ENCODE measurements around the gene ACAP3.

Gene ACAP3

GRCh38 chr1:1294250-1294890 is 13.4 kb downstream of the ACAP3 start:
- no peak overlapping the region for H3K27ac ChIP-seq (replicated peaks)
- no peaks in the 10 kb centered on the region for H3K27me3 ChIP-seq (ENCODE audit: insufficient read depth, poor library complexity, severe bottlenecking)
- TF ChIP-seq SPI1 (IDR thresholded peaks at IDR 0.05; ENCODE audit: borderline replicate concordance, low read depth), result no peak
- DNase-seq (ENCODE audit: low read depth in 1 of 2, low spot score in 1 of 2), result no peak
- H3K4me3 ChIP-seq (replicated peaks; ENCODE audit: insufficient read depth, low read length), result no peak overlapping the region

DNA sequence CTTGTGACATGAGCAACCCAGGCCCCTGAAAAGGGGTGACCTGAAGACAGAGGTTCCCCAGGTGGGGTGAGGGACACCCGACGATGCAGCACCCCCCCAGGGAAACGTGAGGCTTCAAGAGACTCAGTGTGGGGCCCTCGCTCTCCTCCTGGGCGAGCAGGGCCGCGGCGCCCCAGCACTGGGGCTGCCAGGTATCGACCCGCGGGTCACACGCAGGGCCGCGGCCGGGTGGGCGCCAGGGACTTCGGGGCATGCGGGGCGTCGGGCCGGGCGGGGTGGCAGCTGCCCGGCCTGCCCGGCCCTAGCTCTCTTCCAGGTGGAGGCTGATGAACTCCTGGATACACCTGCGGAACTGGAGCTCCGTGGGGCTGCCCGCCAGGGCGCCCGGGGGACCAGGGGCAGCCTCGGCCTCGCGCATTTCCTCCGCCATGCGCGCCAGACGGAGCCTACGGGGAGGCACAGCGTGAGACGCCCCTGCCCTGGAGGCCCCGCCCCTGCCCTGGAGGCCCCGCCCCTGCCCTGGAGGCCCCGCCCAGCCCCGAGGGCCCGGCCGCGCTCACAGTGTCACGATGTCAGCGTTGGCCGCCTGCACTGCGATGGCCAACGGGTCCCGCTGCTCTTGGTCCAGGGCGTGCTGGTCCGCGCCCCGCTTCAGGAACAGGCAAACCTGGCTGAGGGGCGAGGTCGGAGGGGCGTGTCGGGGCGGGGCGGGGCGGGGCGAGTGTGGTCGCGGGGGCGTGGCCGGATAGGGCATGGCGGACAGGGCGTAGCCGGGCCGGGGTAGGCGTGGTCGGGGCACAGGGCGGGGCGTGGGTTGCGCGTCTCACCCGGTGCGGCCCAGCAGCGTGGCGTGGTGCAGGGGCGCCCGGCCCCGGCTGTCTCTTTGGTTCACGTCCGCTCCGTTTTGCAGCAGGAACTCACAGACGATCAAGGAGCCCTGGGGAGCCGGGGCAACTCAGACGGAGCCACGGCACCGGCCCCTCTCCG is 14.2 kb downstream of the ACAP3 start:
- TF ChIP-seq GABPA (IDR thresholded peaks at IDR 0.05; ENCODE audit: low read depth) (no peak), SPI1 (IDR thresholded peaks at IDR 0.05; ENCODE audit: borderline replicate concordance, low read depth) (no peak), POLR2AphosphoS5 (IDR thresholded peaks at IDR 0.05; ENCODE audit: low read depth) (no peak)
- TF ChIP-seq, protein P1, sequence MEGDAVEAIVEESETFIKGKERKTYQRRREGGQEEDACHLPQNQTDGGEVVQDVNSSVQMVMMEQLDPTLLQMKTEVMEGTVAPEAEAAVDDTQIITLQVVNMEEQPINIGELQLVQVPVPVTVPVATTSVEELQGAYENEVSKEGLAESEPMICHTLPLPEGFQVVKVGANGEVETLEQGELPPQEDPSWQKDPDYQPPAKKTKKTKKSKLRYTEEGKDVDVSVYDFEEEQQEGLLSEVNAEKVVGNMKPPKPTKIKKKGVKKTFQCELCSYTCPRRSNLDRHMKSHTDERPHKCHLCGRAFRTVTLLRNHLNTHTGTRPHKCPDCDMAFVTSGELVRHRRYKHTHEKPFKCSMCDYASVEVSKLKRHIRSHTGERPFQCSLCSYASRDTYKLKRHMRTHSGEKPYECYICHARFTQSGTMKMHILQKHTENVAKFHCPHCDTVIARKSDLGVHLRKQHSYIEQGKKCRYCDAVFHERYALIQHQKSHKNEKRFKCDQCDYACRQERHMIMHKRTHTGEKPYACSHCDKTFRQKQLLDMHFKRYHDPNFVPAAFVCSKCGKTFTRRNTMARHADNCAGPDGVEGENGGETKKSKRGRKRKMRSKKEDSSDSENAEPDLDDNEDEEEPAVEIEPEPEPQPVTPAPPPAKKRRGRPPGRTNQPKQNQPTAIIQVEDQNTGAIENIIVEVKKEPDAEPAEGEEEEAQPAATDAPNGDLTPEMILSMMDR (IDR thresholded peaks at IDR 0.05; ENCODE audit: insufficient read depth, low read length), result no peak
- TF ChIP-seq, protein P2, sequence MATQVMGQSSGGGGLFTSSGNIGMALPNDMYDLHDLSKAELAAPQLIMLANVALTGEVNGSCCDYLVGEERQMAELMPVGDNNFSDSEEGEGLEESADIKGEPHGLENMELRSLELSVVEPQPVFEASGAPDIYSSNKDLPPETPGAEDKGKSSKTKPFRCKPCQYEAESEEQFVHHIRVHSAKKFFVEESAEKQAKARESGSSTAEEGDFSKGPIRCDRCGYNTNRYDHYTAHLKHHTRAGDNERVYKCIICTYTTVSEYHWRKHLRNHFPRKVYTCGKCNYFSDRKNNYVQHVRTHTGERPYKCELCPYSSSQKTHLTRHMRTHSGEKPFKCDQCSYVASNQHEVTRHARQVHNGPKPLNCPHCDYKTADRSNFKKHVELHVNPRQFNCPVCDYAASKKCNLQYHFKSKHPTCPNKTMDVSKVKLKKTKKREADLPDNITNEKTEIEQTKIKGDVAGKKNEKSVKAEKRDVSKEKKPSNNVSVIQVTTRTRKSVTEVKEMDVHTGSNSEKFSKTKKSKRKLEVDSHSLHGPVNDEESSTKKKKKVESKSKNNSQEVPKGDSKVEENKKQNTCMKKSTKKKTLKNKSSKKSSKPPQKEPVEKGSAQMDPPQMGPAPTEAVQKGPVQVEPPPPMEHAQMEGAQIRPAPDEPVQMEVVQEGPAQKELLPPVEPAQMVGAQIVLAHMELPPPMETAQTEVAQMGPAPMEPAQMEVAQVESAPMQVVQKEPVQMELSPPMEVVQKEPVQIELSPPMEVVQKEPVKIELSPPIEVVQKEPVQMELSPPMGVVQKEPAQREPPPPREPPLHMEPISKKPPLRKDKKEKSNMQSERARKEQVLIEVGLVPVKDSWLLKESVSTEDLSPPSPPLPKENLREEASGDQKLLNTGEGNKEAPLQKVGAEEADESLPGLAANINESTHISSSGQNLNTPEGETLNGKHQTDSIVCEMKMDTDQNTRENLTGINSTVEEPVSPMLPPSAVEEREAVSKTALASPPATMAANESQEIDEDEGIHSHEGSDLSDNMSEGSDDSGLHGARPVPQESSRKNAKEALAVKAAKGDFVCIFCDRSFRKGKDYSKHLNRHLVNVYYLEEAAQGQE (IDR thresholded peaks at IDR 0.05; ENCODE audit: insufficient replicate concordance, low read depth), result no peak
- Histone ChIP-seq H3K27ac (replicated peaks) (no peak overlapping the region), H3K4me3 (replicated peaks; ENCODE audit: insufficient read depth, low read length) (no peak overlapping the region), H3K27me3 (ENCODE audit: insufficient read depth, poor library complexity, severe bottlenecking) (no peaks in the 10 kb centered on the region)
- DNase-seq (ENCODE audit: low read depth in 1 of 2, low spot score in 1 of 2), result no peak

DNA sequence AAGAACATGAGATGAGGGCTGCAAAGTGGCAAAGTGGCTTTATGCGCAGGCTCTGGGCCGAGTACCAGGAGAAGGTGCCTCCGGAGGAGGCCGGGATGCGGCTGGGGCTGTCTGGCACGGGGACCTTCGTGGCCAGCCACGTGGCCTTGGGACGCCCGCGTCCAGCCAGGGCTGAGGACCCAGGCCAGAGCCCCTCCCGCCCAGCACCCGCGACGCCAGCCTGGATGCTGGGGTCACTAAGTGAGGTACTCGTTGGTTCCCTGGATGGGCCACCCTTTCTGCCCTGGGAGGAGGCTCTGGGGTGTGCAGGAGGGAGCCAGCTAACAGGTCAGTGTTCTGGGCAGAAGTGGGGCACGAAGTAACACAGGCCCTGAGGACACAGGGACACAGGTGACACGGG is 14.9 kb downstream of the ACAP3 start:
- H3K27me3 ChIP-seq (ENCODE audit: insufficient read depth, poor library complexity, severe bottlenecking), result no peaks in the 10 kb centered on the region
- H3K27ac ChIP-seq (replicated peaks), result no peak overlapping the region
- TF ChIP-seq SPI1 (IDR thresholded peaks at IDR 0.05; ENCODE audit: borderline replicate concordance, low read depth) (no peak), POLR2AphosphoS5 (IDR thresholded peaks at IDR 0.05; ENCODE audit: low read depth) (no peak), GABPA (IDR thresholded peaks at IDR 0.05; ENCODE audit: low read depth) (no peak)
- TF ChIP-seq, protein P2 (IDR thresholded peaks at IDR 0.05; ENCODE audit: insufficient replicate concordance, low read depth), result no peak
- TF ChIP-seq, protein P1 (IDR thresholded peaks at IDR 0.05; ENCODE audit: insufficient read depth, low read length), result no peak
- no peak for DNase-seq (ENCODE audit: low read depth in 1 of 2, low spot score in 1 of 2)
- no peak overlapping the region for H3K4me3 ChIP-seq (replicated peaks; ENCODE audit: insufficient read depth, low read length)

- DNase-seq (ENCODE audit: low read depth in 1 of 2, low spot score in 1 of 2), result no peak
- TF ChIP-seq, protein P2 (IDR thresholded peaks at IDR 0.05; ENCODE audit: insufficient replicate concordance, low read depth), result no peak
- TF ChIP-seq, protein P1 (IDR thresholded peaks at IDR 0.05; ENCODE audit: insufficient read depth, low read length), result no peak
- TF ChIP-seq POLR2AphosphoS5 (IDR thresholded peaks at IDR 0.05; ENCODE audit: low read depth) (no peak), GABPA (IDR thresholded peaks at IDR 0.05; ENCODE audit: low read depth) (no peak), SPI1 (IDR thresholded peaks at IDR 0.05; ENCODE audit: borderline replicate concordance, low read depth) (no peak)
- Histone ChIP-seq H3K27me3 (ENCODE audit: insufficient read depth, poor library complexity, severe bottlenecking) (no peaks in the 10 kb centered on the region), H3K4me3 (replicated peaks; ENCODE audit: insufficient read depth, low read length) (no peak overlapping the region), H3K27ac (replicated peaks) (no peak overlapping the region)
These were observed 15.3 kb downstream of the ACAP3 start for GRCh38 chr1:1292442-1292779.

Data from HL-60 (cell line).